HG02884 (cell line): Measurements from ENCODE around the gene TXNL4A.
"Not testable (repeated sequence)": the region's sequence is repeated elsewhere in the genome, so short reads cannot be mapped to it uniquely, and the experiment has no call there.

Experiments
- ATAC-seq: cut with Tn5 transposase; IDR thresholded peaks from one replicate; pipeline ENCODE4 v1.9.1; 2021; ENCODE audit warnings: mild to moderate bottlenecking, moderate library complexity; ENCODE audit not compliant: unreplicated experiment

Gene TXNL4A, protein sequence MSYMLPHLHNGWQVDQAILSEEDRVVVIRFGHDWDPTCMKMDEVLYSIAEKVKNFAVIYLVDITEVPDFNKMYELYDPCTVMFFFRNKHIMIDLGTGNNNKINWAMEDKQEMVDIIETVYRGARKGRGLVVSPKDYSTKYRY

DNA sequence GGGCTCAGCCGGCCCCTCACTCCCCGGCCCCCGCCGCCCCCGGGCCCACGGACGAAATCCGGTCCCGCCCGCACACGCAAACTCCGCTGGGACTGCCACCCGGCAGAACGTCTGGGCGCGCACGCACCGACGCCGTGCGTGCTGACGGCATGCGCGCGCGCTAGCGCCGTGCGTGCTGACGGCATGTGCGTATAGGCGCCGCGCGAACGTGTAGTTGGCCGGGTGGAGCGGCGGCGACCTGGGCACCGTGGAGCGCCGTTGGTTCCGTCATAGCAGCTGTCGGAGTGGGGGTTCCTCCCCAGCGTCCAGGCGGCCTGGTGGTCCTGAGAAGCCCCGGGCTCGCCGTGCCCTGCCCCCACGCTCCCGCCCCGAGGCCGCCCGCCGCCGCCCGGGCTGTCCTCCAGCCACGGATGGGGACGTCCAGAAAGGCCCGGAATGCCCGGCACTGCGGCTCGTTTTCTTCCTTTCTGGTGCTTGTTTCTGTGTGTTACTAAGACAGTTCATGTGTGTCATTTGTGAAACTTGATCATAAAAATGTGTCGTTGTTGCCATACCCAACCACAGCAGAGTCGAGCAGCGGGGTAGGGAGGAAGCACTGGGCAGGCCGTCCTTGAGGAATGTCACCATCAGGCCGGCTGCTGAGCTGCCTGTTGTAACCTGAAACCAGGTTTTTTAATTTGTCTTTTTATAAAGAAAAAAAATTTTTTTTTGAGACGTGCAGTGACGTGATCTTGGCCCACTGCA is at the start of gene TXNL4A:
TSS of gene TXNL4A (minus strand) at position 113 of the 744 bp plus-strand sequence. CDS start 171 bp downstream, outside the sequence.
- peak; percentile 97 for ATAC-seq

- ATAC-seq, result no peak
Measured at GRCh38 chr18:80037300-80037699, 48.9 kb upstream of the TXNL4A start.

DNA sequence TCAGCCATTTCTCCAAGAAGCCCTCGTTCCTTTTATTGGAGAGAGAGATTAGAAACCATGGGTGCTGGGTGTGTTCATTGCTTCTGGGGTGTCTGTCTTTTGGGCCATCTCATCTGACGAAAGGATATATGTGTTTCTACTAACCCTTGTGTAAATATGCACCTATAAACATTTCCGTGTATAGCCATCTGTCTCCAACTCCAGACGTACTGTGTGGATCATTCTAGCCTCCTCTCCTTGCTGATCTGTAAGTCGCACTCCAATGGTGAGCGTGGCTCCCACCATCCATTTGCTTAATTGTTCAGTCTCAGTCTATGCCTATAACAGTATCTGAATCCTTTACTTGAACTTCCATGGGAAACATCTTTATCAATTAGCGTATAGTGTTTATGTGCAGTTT is 47.6 kb upstream of the TXNL4A start:
- no peak for ATAC-seq

GRCh38 chr18:80034852-80035406 is 46.6 kb upstream of the TXNL4A start:
- ATAC-seq, result no peak

DNA sequence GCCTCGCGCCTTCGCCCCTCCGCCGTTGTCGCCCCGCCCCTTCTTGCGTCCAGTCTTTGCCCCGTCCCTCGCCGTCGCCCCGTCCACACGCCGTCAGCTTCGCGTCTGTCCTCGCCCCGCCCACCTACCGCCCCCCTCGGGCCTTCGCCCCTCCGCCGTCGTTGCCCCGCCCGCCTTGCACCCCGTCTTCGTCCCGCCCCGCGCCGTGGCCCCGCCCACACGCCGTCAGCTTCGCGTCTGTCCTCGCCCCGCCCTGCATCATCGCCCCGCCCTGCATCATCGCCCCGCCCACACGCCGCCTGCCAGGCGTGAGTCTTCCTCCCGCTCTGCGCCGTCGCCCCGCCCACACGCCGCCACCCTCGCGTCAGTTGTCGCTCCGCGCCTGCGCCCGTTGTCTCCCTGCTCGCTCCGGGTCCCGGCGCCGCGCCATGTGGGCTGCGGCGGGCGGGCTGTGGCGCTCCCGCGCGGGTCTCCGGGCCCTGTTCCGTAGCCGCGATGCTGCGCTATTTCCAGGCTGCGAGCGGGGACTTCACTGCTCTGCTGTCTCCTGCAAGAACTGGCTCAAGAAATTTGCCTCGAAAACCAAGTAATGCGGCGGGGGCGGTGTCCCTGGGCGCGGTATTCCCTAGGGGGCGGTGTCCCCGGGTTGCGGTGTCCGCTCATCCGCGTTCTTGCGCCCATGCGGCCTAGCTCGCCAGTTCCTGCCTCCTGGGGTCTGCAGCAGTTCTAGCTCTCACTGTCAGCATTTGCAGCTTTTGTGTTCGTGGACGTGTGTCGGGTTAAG is 45.9 kb upstream of the TXNL4A start, which contains the start of gene RBFA:
TSS of gene RBFA (plus strand) at position 367 of the 784 bp plus-strand sequence. CDS start at position 429, 62 bp downstream.
- ATAC-seq, result peak; percentile 67

- peak; percentile 48 for ATAC-seq
Measured at GRCh38 chr18:80033181-80034067, 45.1 kb upstream of the TXNL4A start.

GRCh38 chr18:80029690-80030089 is 41.3 kb upstream of the TXNL4A start:
- no peak for ATAC-seq

DNA sequence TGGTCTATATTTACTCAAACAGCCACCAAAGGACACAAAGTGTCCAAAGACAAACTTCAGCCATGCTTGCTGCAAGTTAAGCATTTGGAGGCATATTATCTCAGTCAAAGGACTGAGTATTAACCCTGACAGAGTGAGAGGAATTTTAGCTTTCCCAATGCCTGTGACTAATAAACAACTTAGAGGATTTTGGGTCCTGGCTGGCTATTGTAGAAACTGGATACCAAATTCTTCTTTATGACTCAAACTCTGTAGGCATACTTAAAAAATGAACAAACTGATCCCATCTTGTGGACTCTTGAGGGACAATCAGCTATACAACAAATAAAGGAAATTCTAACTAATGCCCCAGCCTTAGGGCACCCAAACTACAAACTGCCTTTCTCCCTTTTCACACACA is 39.4 kb upstream of the TXNL4A start:
- not testable (repeated sequence) for ATAC-seq

DNA sequence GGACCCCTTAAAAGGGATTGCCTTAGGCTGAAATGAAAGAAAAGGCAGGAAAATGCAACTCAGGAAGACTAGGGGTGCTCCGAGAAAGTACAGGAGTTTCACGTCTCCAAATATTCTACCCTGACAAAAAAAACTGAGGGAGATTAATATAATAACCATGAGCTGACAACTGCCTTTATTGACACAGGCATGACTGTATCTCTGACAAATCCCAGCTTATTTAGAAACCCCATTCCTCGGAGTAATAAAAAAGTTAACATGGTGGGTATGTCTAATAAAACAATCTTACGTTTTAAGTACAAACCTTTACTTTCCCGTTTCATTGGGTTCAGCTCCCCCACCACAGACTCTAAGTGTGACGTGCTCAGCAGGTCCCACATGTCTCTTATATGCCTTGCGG is 38.0 kb upstream of the TXNL4A start:
- no peak for ATAC-seq

- no peak for ATAC-seq
Measured at GRCh38 chr18:80023173-80023572, 34.8 kb upstream of the TXNL4A start.

DNA sequence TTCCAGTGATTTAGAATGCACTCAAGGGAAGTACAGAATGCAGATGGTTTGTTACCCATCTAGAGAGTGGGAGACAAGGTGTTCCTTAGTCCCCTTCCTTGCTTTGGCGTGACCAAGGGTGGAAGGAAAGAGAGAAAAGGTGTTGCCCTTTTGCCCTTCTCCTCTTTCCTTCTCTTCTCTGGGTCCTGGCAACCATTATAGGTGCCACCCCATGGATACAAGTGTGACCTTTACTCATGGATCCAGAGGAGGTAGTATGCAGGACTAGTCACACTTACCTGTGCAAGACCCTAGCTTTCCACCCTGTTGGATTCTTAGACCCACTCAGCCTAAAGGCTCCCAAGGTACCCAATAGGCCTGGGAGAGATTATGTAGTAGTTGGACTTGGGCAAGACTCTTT is 34.2 kb upstream of the TXNL4A start:
- no peak for ATAC-seq

- ATAC-seq, result no peak
Measured at GRCh38 chr18:80012714-80013113, 24.4 kb upstream of the TXNL4A start.

GRCh38 chr18:80011496-80012137 is 23.3 kb upstream of the TXNL4A start:
- ATAC-seq, result not testable (repeated sequence)

DNA sequence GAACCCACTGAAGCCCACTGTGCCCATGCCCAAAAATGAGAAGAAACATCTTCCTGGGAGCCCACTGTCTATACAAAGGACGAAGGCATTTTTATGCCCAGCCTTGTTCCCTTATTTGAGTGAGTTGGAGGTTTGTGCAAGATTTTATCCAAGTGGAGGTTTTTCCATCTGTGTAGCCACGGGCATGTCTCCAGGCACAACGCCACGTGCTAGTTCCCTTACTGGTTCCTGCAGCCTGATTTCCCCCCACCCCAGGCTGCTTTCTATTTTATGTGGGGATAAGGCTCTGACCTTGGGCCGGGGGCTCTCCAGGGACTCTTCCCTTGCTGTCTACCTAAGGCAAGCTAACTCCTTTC is 22.2 kb upstream of the TXNL4A start:
- no peak for ATAC-seq

GRCh38 chr18:80009661-80010550 is 21.5 kb upstream of the TXNL4A start:
- ATAC-seq, result no peak

DNA sequence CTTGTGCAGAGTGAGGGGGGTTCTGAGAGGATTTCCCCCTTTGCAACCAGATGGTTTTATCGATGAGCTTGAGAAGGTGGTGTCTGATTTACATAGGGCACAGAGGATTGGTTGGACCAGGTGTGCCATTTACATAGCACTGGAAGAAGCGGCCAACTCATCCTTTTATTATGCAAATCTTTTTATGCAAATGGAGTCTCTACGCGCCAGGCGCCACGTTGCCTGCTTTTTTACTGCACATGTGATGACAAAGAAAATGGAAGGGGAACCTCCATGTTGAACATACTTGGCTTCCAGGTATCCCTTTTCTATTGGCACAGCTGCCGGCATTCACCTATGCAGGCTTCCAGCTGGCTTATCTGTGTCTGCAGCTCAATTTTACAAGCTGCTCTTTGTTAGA is 18.4 kb upstream of the TXNL4A start:
- ATAC-seq, result no peak

DNA sequence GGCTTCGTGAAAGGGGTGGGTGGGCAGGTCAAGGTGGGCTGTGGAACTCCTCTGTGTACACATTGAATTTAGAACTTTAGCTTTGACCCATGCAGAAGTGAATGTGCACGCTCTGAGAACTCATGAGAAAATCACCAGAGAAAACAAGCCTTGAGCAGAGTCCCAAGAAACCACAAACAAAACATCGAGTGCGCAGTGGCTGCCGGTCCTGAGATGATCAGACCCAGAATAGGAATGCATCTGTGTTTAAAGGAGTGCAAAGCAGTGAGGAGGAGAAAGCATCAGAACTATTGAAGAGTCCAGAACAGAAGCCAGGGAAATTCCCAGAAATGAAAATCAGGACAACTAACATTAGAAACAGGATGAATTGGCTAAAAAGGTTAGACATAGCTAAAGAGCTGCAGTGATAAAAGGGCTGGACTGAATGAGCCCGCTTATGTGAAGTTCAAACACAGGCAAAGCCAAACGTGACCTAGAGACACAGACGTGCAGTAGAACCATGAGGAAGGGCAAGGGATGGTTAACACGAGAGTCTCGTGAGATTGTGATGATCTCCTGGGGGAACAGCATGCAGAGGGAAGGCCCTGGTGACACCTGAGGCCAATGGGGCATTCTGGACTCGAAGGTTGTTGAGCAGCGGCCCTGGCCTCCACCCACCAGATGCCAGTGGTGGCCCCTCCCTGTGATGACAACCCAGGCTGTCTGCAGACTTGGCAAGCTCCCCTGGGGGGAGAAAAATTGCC is 16.4 kb upstream of the TXNL4A start:
- ATAC-seq, result no peak

DNA sequence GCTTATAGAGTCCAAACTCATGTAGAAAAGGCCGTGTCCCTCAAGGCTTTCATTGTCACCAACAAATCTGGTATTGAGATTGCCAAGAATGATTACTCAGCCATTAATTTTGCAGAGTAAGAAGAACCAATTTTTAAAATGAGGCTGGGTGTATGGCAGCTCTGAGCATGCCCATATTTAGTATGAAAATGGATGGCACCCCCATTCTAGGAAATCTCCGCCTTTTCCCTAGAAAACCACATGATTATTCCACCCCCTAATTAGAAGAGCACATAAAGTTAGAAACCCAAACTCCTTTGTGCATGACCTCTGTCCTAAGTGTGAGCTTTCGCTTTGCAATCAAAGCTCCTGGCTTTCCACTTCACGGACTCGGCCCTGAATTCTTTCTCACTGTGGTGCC is 14.1 kb upstream of the TXNL4A start:
- no peak for ATAC-seq
